GM23338 (cell line): ENCODE measurements around the gene PIRT. TPM values are rescaled to one million over a fixed set of nuclear protein-coding genes. Genes with fewer than 3 reads are reported as not detected.

ENCODE experiments used
- ATAC-seq: fragments of 200-7000 bp; cut with Tn5 transposase; 3 replicates; pipeline ENCODE4 v1.9.1; 2020
- DNase-seq: peaks from one replicate; pipeline ENCODE4 v3.0.0-alpha.2; 2015; ENCODE audit warnings: low spot score
- H2AFZ ChIP-seq: fragments of 200-600 bp; sonication (generic); 2 replicates; pipeline ENCODE4 v1.8.0; 2016; ENCODE audit warnings: antibody characterized with exemption, mild to moderate bottlenecking, moderate library complexity
- H3F3A ChIP-seq: fragments of 200-600 bp; sonication (generic); replicated peaks from 2 replicates; pipeline ENCODE4 v1.8.0; 2017; ENCODE audit warnings: antibody characterized with exemption, mixed run types, low read depth
- H3K27ac ChIP-seq: fragments of 200-600 bp; sonication (generic); 2 replicates; pipeline ENCODE4 v1.6.1; 2016; ENCODE audit warnings: low read depth
- H3K27me3 ChIP-seq: fragments of 200-600 bp; sonication (generic); 2 replicates; pipeline ENCODE4 v1.8.0; 2016; ENCODE audit warnings: mild to moderate bottlenecking, mixed run types, moderate library complexity; ENCODE audit not compliant: insufficient read depth
- H3K36me3 ChIP-seq: fragments of 200-600 bp; sonication (generic); 2 replicates; pipeline ENCODE4 v1.8.0; 2016; ENCODE audit warnings: mild to moderate bottlenecking; ENCODE audit not compliant: insufficient read depth
- H3K4me1 ChIP-seq: fragments of 200-600 bp; sonication (generic); 2 replicates; pipeline ENCODE4 v1.8.0; 2016; ENCODE audit warnings: mild to moderate bottlenecking, moderate library complexity; ENCODE audit not compliant: insufficient read depth
- H3K4me2 ChIP-seq: fragments of 200-600 bp; sonication (generic); 2 replicates; pipeline ENCODE4 v1.7.1; 2017; ENCODE audit warnings: mixed run types
- H3K4me3 ChIP-seq: fragments of 200-600 bp; sonication (generic); 2 replicates; pipeline ENCODE4 v1.6.1; 2016; ENCODE audit warnings: mixed run types
- H3K79me2 ChIP-seq: fragments of 200-600 bp; sonication (generic); replicated peaks from 2 replicates; pipeline ENCODE4 v1.8.0; 2017; ENCODE audit warnings: mild to moderate bottlenecking; ENCODE audit not compliant: insufficient read depth
- H3K9me2 ChIP-seq: fragments of 200-600 bp; sonication (generic); 2 replicates; pipeline ENCODE4 v1.8.0; 2017; ENCODE audit not compliant: insufficient read depth
- H4K20me1 ChIP-seq: fragments of 200-600 bp; sonication (generic); replicated peaks from 2 replicates; pipeline ENCODE4 v1.8.0; 2017; ENCODE audit warnings: mild to moderate bottlenecking; ENCODE audit not compliant: insufficient read depth
- H3K27ac Mint-ChIP-seq: 2 replicates; pipeline ENCODE4 v1.8.0; 2020; ENCODE audit warnings: inconsistent platforms, mild to moderate bottlenecking, moderate library complexity, mixed read lengths
- H3K27me3 Mint-ChIP-seq: 3 replicates; pipeline ENCODE4 v1.8.0; 2022; ENCODE audit warnings: low read depth, mild to moderate bottlenecking, moderate library complexity, mixed read lengths, inconsistent platforms; ENCODE audit not compliant: insufficient read depth, poor library complexity
- H3K36me3 Mint-ChIP-seq: 3 replicates; pipeline ENCODE4 v1.8.0; 2021; ENCODE audit warnings: low read depth, mild to moderate bottlenecking, inconsistent platforms, moderate library complexity, mixed read lengths
- H3K4me1 Mint-ChIP-seq: 3 replicates; pipeline ENCODE4 v1.8.0; 2020; ENCODE audit warnings: mild to moderate bottlenecking, inconsistent platforms, mixed read lengths
- H3K4me3 Mint-ChIP-seq: 3 replicates; pipeline ENCODE4 v1.8.0; 2021; ENCODE audit warnings: moderate library complexity, mild to moderate bottlenecking, inconsistent platforms, mixed read lengths
- H3K9me3 Mint-ChIP-seq: 3 replicates; pipeline ENCODE4 v1.8.0; 2020; ENCODE audit warnings: moderate library complexity, mild to moderate bottlenecking, inconsistent platforms, mixed read lengths
- CREB1 ChIP-seq: fragments of 250-450 bp; sonication (Bioruptor Pico); IDR thresholded peaks from 2 replicates; pipeline ENCODE4 v1.5.0; 2020; ENCODE audit warnings: low read depth, mild to moderate bottlenecking, moderate library complexity
- EZH2 ChIP-seq: fragments of 200-600 bp; sonication (generic); IDR thresholded peaks from one replicate; pipeline ENCODE4 v1.8.0; 2017; ENCODE audit warnings: antibody characterized with exemption, mild to moderate bottlenecking, low read depth; ENCODE audit not compliant: unreplicated experiment
- EZH2phosphoT487 ChIP-seq: fragments of 200-600 bp; sonication (generic); IDR thresholded peaks from one replicate; pipeline ENCODE4 v1.8.1; 2018; ENCODE audit warnings: antibody characterized with exemption; ENCODE audit not compliant: unreplicated experiment
- JUNB ChIP-seq: IDR thresholded peaks from one replicate; pipeline ENCODE4 v1.6.1; 2016; ENCODE audit warnings: antibody characterized with exemption; ENCODE audit not compliant: unreplicated experiment
- NANOG ChIP-seq: IDR thresholded peaks from 2 replicates; pipeline ENCODE4 v1.6.1; 2016; ENCODE audit warnings: antibody characterized with exemption, borderline replicate concordance
- POLR2AphosphoS5 ChIP-seq: IDR thresholded peaks from 2 replicates; pipeline ENCODE4 v1.6.1; 2016; ENCODE audit warnings: antibody characterized with exemption, low read depth
- STAT1 ChIP-seq: IDR thresholded peaks from one replicate; pipeline ENCODE4 v1.6.1; 2016; ENCODE audit warnings: antibody characterized with exemption; ENCODE audit not compliant: unreplicated experiment
- ZNF114 ChIP-seq: fragments of 250-450 bp; sonication (Bioruptor Pico); IDR thresholded peaks from 2 replicates; pipeline ENCODE4 v1.5.0; 2020; ENCODE audit warnings: mild to moderate bottlenecking, moderate library complexity
- ZNF331 ChIP-seq: fragments of 250-450 bp; sonication (Bioruptor Pico); IDR thresholded peaks from 2 replicates; pipeline ENCODE4 v1.5.0; 2020; ENCODE audit warnings: low read depth, mild to moderate bottlenecking, moderate library complexity
- polyA plus RNA-seq: library from polyadenylated mRNA; unstranded; fragments of >200 nt; fragmentation: Nextera tagmentation; extraction: Ambion mirVana; gene quantifications from 2 replicates; pipeline ENCODE4 v1.2.1, GENCODE V29; 2016
- total RNA-seq: library from RNA; depleted of rRNA; stranded (reverse); fragments of >200 nt; shearing (Covaris generic); gene quantifications from 2 replicates; pipeline ENCODE4 v1.2.3, GENCODE V29; 2014
- TF ChIP-seq, protein P1 (sequence below): fragments of 250-450 bp; sonication (Bioruptor Pico); IDR thresholded peaks from 2 replicates; pipeline ENCODE4 v1.5.0; 2020; ENCODE audit warnings: mild to moderate bottlenecking, moderate library complexity
- TF ChIP-seq, protein P2 (sequence below), 2 experiments: fragments of 200-600 bp in 1 of 2; sonication (generic) in 1 of 2; conservative IDR thresholded peaks; 2 replicates each; pipeline versions ENCODE4 v1.5.1 to v1.6.1; 2016 to 2017; ENCODE audit warnings: antibody characterized with exemption in 2 of 2, low read depth in 2 of 2, mild to moderate bottlenecking in 2 of 2, moderate library complexity in 1 of 2
- TF ChIP-seq, protein P3 (sequence below): IDR thresholded peaks from 2 replicates; pipeline ENCODE4 v1.6.1; 2016; ENCODE audit warnings: antibody characterized with exemption
- TF ChIP-seq, protein P4 (sequence below): IDR thresholded peaks from one replicate; pipeline ENCODE4 v1.6.1; 2018; ENCODE audit warnings: antibody characterized with exemption; ENCODE audit not compliant: unreplicated experiment

PIRT gene
- total and polyA plus RNA-seq, 2 experiments from 2014 or later = not detected

DNA sequence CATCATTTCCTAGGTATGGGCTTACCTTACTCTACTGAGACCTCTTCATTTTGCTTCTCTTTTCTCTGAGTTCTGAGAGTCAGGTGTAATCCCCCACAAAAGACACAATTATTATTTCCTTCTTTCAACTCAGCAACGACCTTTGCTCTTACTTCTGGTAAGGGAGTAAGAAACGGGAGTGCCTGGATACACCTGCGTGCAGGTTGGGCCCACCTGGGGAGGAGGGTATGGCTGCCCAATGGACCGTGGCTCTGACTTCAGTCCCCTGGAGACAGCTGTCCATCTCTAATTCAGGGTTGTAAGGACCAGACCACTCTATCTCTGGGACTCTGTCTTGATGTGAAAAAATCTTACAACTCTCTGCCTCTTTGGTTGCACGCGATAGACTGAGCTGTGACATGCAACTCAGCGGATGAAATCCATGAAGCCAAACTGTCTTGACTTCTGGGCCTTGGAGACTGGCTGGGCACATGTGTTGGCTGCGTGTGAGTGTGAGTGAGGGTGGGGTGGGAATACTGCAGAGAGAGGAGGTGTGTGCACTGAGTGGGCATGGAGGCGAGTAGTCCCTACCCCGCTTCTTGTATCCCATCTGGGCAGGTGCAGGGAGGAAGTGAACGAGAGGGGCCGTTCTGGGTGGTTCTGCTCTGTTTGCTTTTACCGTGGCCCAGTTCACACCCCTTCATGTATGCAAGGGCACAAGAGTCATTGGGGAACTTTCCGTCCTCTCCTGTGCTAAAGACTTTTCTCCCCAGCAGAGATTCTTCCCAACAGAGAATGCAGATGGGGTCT is 35.2 kb downstream of the PIRT start:
- ATAC-seq (no peak), DNase-seq (no peak)
- Mint-ChIP-seq H3K4me3 (no peak overlapping the region), H3K36me3 (no peaks in the 10 kb centered on the region; the same call in 2 of the 3 replicates), H3K9me3 (no peaks in the 10 kb centered on the region; the same call in 2 of the 3 replicates), H3K27me3 (peaks cover 3% of the 10 kb centered on the region), H3K4me1 (peaks cover 7% of the 10 kb centered on the region; the same call in 2 of the 3 replicates), H3K27ac (no peak overlapping the region)
- Histone ChIP-seq H3K4me2 (no peak overlapping the region), H3K4me1 (peaks cover 5% of the 10 kb centered on the region; the same call in 1 of the 2 replicates), H2AFZ (no peak overlapping the region), H3K27ac (no peak overlapping the region), H3F3A (no peaks in the 10 kb centered on the region), H4K20me1 (no peaks in the 10 kb centered on the region), H3K36me3 (no peaks in the 10 kb centered on the region), H3K79me2 (no peaks in the 10 kb centered on the region), H3K9me2 (no peaks in the 10 kb centered on the region), H3K4me3 (no peak overlapping the region), H3K27me3 (no peaks in the 10 kb centered on the region)
- TF ChIP-seq EZH2phosphoT487 = no peak
- TF ChIP-seq, protein P1, sequence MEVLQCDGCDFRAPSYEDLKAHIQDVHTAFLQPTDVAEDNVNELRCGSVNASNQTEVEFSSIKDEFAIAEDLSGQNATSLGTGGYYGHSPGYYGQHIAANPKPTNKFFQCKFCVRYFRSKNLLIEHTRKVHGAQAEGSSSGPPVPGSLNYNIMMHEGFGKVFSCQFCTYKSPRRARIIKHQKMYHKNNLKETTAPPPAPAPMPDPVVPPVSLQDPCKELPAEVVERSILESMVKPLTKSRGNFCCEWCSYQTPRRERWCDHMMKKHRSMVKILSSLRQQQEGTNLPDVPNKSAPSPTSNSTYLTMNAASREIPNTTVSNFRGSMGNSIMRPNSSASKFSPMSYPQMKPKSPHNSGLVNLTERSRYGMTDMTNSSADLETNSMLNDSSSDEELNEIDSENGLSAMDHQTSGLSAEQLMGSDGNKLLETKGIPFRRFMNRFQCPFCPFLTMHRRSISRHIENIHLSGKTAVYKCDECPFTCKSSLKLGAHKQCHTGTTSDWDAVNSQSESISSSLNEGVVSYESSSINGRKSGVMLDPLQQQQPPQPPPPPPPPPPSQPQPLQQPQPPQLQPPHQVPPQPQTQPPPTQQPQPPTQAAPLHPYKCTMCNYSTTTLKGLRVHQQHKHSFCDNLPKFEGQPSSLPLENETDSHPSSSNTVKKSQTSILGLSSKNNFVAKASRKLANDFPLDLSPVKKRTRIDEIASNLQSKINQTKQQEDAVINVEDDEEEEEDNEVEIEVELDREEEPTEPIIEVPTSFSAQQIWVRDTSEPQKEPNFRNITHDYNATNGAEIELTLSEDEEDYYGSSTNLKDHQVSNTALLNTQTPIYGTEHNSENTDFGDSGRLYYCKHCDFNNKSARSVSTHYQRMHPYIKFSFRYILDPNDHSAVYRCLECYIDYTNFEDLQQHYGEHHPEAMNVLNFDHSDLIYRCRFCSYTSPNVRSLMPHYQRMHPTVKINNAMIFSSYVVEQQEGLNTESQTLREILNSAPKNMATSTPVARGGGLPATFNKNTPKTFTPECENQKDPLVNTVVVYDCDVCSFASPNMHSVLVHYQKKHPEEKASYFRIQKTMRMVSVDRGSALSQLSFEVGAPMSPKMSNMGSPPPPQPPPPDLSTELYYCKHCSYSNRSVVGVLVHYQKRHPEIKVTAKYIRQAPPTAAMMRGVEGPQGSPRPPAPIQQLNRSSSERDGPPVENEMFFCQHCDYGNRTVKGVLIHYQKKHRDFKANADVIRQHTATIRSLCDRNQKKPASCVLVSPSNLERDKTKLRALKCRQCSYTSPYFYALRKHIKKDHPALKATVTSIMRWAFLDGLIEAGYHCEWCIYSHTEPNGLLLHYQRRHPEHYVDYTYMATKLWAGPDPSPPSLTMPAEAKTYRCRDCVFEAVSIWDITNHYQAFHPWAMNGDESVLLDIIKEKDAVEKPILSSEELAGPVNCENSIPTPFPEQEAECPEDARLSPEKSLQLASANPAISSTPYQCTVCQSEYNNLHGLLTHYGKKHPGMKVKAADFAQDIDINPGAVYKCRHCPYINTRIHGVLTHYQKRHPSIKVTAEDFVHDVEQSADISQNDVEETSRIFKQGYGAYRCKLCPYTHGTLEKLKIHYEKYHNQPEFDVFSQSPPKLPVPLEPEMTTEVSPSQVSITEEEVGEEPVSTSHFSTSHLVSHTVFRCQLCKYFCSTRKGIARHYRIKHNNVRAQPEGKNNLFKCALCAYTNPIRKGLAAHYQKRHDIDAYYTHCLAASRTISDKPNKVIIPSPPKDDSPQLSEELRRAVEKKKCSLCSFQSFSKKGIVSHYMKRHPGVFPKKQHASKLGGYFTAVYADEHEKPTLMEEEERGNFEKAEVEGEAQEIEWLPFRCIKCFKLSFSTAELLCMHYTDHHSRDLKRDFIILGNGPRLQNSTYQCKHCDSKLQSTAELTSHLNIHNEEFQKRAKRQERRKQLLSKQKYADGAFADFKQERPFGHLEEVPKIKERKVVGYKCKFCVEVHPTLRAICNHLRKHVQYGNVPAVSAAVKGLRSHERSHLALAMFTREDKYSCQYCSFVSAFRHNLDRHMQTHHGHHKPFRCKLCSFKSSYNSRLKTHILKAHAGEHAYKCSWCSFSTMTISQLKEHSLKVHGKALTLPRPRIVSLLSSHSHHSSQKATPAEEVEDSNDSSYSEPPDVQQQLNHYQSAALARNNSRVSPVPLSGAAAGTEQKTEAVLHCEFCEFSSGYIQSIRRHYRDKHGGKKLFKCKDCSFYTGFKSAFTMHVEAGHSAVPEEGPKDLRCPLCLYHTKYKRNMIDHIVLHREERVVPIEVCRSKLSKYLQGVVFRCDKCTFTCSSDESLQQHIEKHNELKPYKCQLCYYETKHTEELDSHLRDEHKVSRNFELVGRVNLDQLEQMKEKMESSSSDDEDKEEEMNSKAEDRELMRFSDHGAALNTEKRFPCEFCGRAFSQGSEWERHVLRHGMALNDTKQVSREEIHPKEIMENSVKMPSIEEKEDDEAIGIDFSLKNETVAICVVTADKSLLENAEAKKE (CRISPR knock-in tag) = no peak
- no peak for TF ChIP-seq EZH2
- no peak for TF ChIP-seq ZNF331 (CRISPR knock-in tag)
- TF ChIP-seq CREB1 = no peak
- TF ChIP-seq STAT1 = no peak
- TF ChIP-seq NANOG = no peak
- TF ChIP-seq, protein P2, sequence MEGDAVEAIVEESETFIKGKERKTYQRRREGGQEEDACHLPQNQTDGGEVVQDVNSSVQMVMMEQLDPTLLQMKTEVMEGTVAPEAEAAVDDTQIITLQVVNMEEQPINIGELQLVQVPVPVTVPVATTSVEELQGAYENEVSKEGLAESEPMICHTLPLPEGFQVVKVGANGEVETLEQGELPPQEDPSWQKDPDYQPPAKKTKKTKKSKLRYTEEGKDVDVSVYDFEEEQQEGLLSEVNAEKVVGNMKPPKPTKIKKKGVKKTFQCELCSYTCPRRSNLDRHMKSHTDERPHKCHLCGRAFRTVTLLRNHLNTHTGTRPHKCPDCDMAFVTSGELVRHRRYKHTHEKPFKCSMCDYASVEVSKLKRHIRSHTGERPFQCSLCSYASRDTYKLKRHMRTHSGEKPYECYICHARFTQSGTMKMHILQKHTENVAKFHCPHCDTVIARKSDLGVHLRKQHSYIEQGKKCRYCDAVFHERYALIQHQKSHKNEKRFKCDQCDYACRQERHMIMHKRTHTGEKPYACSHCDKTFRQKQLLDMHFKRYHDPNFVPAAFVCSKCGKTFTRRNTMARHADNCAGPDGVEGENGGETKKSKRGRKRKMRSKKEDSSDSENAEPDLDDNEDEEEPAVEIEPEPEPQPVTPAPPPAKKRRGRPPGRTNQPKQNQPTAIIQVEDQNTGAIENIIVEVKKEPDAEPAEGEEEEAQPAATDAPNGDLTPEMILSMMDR (conservative IDR thresholded peaks at IDR 0.05; ENCODE audit: low read depth in 2 of 2) = no peak
- no peak for TF ChIP-seq JUNB
- TF ChIP-seq, protein P3, sequence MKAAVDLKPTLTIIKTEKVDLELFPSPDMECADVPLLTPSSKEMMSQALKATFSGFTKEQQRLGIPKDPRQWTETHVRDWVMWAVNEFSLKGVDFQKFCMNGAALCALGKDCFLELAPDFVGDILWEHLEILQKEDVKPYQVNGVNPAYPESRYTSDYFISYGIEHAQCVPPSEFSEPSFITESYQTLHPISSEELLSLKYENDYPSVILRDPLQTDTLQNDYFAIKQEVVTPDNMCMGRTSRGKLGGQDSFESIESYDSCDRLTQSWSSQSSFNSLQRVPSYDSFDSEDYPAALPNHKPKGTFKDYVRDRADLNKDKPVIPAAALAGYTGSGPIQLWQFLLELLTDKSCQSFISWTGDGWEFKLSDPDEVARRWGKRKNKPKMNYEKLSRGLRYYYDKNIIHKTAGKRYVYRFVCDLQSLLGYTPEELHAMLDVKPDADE = no peak
- no peak for TF ChIP-seq POLR2AphosphoS5
- TF ChIP-seq, protein P4, sequence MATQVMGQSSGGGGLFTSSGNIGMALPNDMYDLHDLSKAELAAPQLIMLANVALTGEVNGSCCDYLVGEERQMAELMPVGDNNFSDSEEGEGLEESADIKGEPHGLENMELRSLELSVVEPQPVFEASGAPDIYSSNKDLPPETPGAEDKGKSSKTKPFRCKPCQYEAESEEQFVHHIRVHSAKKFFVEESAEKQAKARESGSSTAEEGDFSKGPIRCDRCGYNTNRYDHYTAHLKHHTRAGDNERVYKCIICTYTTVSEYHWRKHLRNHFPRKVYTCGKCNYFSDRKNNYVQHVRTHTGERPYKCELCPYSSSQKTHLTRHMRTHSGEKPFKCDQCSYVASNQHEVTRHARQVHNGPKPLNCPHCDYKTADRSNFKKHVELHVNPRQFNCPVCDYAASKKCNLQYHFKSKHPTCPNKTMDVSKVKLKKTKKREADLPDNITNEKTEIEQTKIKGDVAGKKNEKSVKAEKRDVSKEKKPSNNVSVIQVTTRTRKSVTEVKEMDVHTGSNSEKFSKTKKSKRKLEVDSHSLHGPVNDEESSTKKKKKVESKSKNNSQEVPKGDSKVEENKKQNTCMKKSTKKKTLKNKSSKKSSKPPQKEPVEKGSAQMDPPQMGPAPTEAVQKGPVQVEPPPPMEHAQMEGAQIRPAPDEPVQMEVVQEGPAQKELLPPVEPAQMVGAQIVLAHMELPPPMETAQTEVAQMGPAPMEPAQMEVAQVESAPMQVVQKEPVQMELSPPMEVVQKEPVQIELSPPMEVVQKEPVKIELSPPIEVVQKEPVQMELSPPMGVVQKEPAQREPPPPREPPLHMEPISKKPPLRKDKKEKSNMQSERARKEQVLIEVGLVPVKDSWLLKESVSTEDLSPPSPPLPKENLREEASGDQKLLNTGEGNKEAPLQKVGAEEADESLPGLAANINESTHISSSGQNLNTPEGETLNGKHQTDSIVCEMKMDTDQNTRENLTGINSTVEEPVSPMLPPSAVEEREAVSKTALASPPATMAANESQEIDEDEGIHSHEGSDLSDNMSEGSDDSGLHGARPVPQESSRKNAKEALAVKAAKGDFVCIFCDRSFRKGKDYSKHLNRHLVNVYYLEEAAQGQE = no peak
- no peak for TF ChIP-seq ZNF114 (CRISPR knock-in tag)
